ENCODE measurements around the gene ENTPD6. TPM values are rescaled to one million over a fixed set of nuclear protein-coding genes. Genes with fewer than 3 reads are reported as not detected.

ENTPD6 gene
- total RNA-seq, 2 donors from 2014 or later, result 135 to 157 TPM

GRCh38 chr20:25204550-25205276 is 9.2 kb downstream of the ENTPD6 start:
- ATAC-seq (peak; percentile 26), DNase-seq (no peak)
- intact Hi-C loops (cut with DNase I, micrococcal nuclease), result no loop called here

DNA sequence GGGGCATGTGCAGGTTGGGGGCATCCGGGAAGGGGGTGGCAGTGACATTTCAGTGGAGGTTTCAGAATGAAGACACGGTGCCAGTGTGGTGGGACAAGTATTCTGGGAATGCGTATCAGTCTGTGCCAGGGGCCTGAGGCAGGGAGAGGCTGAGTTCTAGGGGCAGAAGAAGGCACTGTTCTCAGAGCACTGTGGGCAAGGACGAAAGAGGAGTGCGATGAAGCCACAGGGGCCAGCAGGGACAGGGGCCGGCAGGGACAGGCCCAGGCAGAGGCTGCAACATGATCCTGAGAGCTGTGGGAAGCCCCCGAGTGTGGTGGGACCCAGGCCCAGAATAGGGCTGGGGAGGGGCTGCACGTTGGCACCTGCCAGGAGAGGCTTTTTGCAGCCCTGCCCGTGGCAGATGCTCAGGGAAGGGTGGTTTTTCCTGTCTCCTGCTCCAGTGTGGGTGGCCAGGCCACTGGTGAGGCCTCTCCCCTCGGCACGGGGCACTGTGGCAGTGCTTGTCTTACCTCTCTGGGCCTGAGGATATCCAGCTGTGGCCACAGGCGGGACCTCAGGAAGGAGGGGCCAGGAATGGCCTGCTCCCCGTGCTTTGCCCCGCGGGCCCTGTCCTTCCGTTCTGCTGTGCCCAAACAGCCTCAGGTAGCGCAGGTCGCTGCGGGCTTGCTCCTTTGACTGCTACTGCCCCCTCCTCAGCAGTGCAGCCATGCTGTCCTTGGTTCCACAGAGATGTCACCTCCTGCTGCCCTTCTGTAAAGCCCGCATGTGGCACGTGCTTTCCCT is 10.0 kb downstream of the ENTPD6 start:
- ATAC-seq (peak; percentile 22), DNase-seq (no peak)
- intact Hi-C loops (cut with DNase I, micrococcal nuclease), result no loop called here

GRCh38 chr20:25206063-25206403 is 10.5 kb downstream of the ENTPD6 start:
- ATAC-seq (peak; percentile 14), DNase-seq (no peak)
- intact Hi-C loops (cut with DNase I, micrococcal nuclease), result no loop called here

GRCh38 chr20:25206548-25206947 is 11.0 kb downstream of the ENTPD6 start:
- no peak for ATAC-seq
- intact Hi-C loops (cut with DNase I, micrococcal nuclease), result no loop called here

GRCh38 chr20:25207149-25207959 is 11.8 kb downstream of the ENTPD6 start:
- DNase-seq (no peak), ATAC-seq (no peak)
- intact Hi-C loops (cut with DNase I, micrococcal nuclease), result no loop called here

More at GRCh38 chr20:25206548-25206947, 11.0 kb downstream of the ENTPD6 start:
- DNase-seq, result no peak

GRCh38 chr20:25207960-25208534 is 12.5 kb downstream of the ENTPD6 start:
- no peak for DNase-seq
- no peak for ATAC-seq
- intact Hi-C loops (cut with DNase I, micrococcal nuclease), result no loop called here

DNA sequence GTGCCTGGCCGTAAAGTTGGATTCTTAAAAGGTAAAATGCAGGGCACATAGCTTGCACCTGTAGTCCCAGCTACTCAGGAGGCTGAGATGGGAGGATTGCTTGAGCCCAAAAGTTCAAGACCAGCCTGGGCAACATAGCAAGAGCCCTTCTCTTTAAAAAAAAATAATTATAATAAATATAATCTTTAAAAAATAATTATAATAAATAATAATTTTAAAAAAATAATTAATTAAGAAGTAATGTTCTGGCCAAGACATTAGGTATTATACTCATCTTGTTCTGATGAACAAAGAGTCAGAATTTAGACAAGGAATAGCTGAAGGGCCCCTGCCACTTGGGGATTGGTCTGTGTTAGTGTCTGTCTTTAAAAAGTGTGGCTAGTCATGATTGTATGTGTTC is 13.9 kb downstream of the ENTPD6 start:
- DNase-seq (no peak), ATAC-seq (no peak)
- intact Hi-C loops (cut with DNase I, micrococcal nuclease), result no loop called here

DNA sequence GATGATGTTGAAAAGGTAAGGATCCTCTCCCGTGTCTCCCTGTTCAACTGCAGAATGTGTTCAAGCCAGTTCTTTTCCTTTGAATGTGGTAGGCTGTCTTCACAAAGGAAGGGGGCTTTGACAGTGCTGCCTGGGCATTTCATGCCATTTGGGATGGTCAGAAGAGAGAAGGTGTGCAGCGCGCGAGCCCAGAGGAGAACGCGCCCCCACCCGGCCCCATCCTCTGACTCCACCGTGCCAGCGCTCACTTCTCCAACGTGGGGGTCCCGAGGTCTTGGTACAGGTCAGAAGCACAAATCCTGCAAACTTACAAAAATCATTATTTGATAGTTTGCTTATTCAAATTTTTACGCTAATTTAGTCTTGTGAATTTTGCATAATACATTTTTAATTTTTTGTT is 14.4 kb downstream of the ENTPD6 start:
- DNase-seq, result no peak

GRCh38 chr20:25211273-25211672 is 15.8 kb downstream of the ENTPD6 start:
- DNase-seq, result no peak
- ATAC-seq, result no peak
- intact Hi-C loops (cut with DNase I, micrococcal nuclease), result no loop called here

More for the DNA sequence above, 14.4 kb downstream of the ENTPD6 start:
- intact Hi-C loops (cut with DNase I, micrococcal nuclease), result no loop called here
- ATAC-seq, result no peak

- intact Hi-C loops (cut with DNase I, micrococcal nuclease), result no loop called here
Measured at GRCh38 chr20:25212242-25212641, 16.7 kb downstream of the ENTPD6 start.

DNA sequence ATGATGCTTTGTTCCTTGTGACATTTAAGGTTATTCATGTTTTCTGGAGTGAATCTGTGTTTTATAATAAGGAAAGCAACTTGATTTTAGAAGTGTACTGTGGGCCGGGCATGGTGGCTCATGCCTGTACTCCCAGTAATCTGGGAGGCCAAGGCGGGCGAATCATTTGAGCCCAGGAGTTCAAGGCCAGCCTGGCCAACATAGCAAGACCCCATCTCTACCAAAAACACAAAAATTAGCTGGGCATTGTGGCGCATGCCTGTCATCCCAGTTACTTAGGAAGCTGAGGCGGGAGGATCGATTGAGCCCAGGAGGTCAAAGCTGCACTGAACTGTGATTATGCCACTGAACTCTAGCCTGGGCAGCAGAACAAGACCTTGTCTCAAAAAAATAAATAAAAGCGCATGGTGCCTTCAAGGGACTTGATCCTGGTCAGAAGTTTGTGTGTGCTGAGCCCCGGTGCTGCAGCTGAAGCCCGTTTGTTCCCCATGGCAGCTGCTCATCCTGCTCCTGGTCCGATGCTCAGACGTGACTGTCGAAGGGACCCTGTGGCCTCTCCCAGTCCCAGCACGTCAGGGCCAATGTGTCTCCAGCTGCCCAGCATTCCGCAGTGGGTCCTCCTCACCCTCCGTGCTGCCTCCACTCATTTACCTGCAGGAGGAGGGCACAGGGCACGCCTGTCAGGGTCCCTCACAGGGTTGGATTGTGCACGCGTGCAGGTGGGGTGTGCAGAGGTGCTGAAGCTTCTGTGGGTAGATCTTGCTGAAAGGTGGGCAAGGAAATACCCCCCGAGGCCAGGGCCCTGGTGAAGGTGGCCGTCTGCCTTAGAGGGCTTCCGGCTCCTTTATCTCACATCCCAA is 18.3 kb downstream of the ENTPD6 start:
- no peak for ATAC-seq
- intact Hi-C loops (cut with DNase I, micrococcal nuclease), result no loop called here
- DNase-seq, result peak in 1 of 2 donors; percentile 1

More at GRCh38 chr20:25212242-25212641, 16.7 kb downstream of the ENTPD6 start:
- DNase-seq (peak in 1 of 2 donors; percentile 0), ATAC-seq (no peak)

DNA sequence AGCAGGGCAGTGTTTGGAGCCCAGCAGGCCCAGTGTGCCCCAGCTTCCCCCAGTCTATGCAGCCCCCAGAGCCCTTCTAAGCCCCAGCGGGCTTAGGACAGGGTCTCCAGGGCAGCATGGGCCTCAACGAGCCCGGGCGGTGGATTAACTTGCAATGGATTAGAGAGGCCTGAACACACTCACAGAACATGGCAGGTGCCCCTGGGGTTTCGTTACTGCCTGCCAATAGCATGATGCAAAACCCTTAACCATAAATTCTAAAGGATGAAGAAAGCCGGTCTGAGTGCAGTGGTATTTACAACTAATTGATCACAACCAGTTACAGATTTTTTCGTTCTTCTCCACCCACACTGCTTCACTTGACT is 18.9 kb downstream of the ENTPD6 start:
- intact Hi-C loops (cut with DNase I, micrococcal nuclease), result no loop called here
- no peak for ATAC-seq
- no peak for DNase-seq

GRCh38 chr20:25214819-25215218 is 19.3 kb downstream of the ENTPD6 start:
- ATAC-seq, result no peak
- DNase-seq, result no peak
- intact Hi-C loops (cut with DNase I, micrococcal nuclease), result no loop called here

DNA sequence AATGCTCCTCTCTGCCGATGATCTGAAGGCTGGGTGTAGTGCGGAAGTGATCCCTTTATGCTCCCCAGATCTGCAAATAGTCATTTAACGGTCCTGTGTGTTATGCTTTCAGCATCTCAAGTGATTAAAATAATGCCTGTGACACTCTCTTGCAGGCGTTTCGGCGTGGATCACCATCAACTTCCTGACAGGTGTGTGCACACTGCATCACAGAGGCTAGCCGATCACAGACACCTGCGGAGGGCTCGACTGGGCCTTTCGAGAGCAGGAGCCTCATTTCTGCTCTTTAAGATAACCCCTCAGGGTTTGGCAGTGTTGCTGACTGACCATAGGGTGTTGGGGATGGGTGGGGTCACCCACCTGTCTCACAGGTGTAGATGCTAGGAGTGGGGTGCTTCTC is 20.0 kb downstream of the ENTPD6 start:
- intact Hi-C loops (cut with DNase I, micrococcal nuclease), result no loop called here
- DNase-seq (no peak), ATAC-seq (no peak)

DNA sequence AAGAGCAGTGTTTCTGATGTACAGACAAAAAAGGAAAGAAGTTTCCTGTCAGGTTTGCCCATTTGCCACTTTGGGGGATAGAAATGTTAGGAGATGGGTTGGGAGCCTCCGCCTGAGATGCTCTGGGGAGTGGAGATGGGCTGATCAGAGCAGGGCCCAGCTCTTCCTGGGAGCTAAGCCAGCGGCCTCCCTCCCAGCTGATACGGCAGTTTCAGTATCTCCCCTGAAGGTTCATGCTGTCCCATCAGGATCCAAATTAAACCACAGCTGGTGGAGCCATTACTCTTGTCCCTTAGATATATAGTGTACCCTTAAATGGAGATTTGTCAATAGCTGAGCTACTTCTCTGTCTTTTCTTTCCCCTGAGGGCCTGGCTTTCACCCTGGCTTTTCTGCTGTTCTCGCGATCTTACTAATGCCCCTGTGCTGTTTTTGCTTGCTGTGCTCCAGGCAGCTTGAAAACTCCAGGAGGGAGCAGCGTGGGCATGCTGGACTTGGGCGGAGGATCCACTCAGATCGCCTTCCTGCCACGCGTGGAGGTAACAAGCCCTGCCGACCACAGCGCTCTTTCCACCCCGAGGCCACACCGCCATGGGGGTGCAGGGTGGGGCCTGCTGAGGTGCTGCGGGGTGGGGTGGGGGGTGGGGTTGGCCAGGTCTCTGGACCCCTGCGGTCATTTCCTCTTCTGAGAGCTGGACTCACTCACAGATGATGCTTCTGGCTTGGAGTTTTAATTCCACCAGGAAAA is 20.9 kb downstream of the ENTPD6 start:
- ATAC-seq (no peak), DNase-seq (no peak)
- intact Hi-C loops (cut with DNase I, micrococcal nuclease), result no loop called here

DNA sequence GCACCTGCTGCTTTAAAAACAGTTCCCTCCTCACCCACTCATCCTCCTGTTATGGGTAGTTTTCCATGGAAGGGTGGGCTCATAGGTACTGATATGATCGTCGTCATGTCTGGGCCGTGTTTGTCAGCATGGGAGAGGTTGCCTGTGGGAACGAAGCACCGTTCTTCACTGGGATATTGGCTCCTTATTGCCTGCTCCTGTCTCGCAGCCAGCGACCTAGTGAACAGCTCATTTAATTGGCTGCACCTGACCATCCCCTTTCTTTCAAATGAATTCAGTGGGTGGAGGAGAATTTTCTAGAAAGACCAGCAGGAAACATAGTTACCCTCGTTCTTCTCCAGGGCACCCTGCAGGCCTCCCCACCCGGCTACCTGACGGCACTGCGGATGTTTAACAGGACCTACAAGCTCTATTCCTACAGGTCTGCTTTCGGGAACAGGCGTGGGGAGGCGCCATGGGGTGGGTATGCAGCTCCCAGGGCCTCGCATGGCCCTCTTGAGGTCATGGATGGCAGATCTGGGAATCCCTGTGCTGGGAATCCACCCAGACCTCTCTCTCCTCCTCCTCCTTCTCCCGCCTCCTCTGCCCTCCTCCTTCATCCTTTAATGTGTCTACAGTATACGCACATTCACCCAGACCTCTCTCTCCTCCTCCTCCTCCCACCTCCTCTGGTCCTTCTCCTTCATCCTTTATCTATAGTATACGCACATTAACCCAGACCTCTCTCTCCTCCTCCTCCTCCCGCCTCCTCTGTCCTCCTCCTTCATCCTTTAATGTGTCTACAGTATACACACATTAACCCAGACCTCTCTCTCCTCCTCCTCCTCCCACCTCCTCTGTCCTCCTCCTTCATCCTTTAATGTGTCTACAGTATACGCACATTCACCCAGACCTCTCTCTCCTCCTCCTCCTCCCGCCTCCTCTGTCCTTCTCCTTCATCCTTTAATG is 21.9 kb downstream of the ENTPD6 start:
- ATAC-seq (no peak), DNase-seq (no peak)
- intact Hi-C loops (cut with DNase I, micrococcal nuclease), result no loop called here

- no peak for DNase-seq
- intact Hi-C loops (cut with DNase I, micrococcal nuclease), result no loop called here
- no peak for ATAC-seq
Measured at GRCh38 chr20:25218109-25218486, 22.6 kb downstream of the ENTPD6 start.
